ENCODE results near the gene LRRK1.

The LRRK1 gene

DNA sequence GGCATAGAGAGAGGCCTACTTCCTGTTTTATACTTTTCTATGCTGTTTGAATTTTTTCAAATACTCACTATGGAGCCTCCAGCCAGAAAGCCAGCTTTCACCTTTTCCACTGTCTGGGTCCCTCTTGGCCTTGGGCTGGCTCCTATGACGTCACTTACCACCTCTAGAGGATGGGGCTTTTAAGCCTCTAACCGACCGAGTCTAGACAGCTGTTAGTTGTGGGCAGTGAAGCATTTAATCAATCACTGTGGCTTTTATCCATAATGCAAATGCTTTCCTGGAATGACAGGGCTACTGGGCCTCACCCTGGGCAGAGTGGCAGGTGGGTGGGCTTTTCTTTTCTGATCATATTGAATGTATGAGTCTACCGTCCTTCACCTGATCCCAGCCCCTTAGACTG, 61.9 kb downstream of the LRRK1 start:
- no peak overlapping the region for H3K4me3 ChIP-seq (ENCODE audit: low read depth, low read length)
- TF ChIP-seq, protein P1, sequence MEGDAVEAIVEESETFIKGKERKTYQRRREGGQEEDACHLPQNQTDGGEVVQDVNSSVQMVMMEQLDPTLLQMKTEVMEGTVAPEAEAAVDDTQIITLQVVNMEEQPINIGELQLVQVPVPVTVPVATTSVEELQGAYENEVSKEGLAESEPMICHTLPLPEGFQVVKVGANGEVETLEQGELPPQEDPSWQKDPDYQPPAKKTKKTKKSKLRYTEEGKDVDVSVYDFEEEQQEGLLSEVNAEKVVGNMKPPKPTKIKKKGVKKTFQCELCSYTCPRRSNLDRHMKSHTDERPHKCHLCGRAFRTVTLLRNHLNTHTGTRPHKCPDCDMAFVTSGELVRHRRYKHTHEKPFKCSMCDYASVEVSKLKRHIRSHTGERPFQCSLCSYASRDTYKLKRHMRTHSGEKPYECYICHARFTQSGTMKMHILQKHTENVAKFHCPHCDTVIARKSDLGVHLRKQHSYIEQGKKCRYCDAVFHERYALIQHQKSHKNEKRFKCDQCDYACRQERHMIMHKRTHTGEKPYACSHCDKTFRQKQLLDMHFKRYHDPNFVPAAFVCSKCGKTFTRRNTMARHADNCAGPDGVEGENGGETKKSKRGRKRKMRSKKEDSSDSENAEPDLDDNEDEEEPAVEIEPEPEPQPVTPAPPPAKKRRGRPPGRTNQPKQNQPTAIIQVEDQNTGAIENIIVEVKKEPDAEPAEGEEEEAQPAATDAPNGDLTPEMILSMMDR (IDR thresholded peaks at IDR 0.05; ENCODE audit: low read depth, low read length, missing control alignments): no peak
- DNase-seq (ENCODE audit: low read depth): no peak

DNA sequence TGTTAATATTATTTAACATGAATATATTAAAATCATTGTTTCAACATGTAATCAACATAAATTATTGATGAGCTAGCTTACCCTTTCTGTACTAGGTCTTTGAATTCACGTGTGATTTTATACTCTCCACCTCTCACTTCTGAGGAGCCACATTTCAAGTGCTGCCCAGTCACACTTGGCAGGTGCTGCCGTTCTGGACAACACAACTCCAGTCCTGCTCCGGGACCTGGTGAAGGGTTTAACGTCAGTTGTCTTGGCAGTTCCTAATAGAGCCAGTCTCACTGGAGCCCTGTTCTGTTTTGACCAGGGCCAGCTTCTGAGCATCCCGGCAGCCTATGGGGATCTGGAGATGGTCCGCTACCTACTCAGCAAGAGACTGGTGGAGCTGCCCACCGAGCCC, 64.1 kb downstream of the LRRK1 start:
- DNase-seq (ENCODE audit: low read depth): no peak
- TF ChIP-seq, protein P1 (IDR thresholded peaks at IDR 0.05; ENCODE audit: low read depth, low read length, missing control alignments): no peak
- H3K4me3 ChIP-seq (ENCODE audit: low read depth, low read length): no peak overlapping the region

DNA sequence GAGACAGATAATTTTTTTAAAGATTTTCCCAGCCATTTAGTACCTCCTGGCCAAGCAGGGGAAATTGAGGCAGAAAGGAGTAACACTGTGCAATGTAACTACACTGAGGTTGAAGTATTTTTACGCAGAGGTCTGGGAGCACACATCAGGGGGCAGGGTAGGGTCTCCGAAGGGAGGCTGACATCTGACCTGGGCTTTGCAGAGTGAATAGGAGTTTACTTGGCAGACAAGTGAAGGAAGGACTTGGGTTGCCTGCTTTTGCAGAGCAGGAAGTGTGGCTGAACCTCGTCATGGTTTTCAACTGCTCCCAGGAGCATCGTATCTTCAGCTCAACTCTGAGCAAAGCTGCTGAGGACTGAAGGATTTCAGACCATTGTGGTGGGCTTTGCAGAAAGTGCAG, 66.2 kb downstream of the LRRK1 start:
- no peak overlapping the region for H3K4me3 ChIP-seq (ENCODE audit: low read depth, low read length)
- TF ChIP-seq, protein P1 (IDR thresholded peaks at IDR 0.05; ENCODE audit: low read depth, low read length, missing control alignments): no peak
- no peak for DNase-seq (ENCODE audit: low read depth)

DNA sequence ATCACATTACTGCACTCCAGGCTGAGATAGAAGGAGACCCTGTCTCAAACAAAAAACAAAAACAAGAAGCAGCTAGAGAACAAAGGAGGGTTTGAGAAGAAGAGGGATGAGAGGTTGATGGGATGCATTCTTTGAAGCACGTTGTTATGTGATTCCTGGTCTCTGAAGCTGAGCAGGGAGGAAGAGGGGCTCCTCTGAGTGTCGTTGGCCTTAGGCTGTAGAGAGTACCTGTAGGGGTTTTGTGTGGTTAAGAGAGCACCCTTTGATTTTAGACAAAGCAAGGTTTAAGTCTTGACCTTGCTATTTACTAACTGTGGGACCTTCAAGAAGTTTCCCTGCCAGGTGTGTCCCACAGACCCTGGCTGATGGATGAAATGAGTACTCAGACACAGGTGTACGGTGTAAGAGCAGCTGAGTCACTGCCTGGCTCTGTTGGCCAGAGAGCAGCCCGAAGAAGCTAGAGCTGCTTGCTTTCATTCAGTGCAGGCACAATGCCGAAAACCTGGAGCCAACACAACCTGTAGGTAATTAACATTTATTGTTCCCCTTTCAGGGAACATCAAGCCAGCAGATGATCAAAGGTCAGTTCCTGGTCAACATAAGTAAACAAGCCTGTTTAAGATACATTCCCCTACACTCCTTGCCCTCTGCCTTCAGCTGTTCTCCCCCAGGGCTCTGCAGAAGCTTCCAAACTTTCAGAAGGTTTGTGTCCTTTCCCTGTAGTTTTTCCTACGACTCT, 67.2 kb downstream of the LRRK1 start:
- no peak for DNase-seq (ENCODE audit: low read depth)
- no peak overlapping the region for H3K4me3 ChIP-seq (ENCODE audit: low read depth, low read length)
- TF ChIP-seq, protein P1 (IDR thresholded peaks at IDR 0.05; ENCODE audit: low read depth, low read length, missing control alignments): no peak

DNA sequence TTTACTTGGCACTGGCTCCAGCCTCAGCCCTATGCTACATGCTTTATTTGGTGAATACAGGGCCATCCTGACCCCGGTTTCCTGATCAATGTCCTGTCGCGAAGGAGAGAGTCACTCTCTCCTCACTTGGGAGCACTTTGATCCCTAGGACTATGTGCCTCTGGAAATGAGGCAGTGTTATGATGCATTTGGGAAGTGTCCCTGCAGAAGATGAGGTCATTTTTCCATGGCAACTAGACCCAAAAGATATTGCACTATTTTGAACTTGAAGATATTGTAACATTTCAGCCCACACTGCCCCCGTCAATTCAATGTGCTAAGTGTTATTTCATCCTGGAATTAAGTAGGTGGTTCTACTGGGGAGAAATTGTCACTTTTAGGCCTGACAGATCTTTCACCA, 68.0 kb downstream of the LRRK1 start:
- DNase-seq (ENCODE audit: low read depth): no peak
- no peak overlapping the region for H3K4me3 ChIP-seq (ENCODE audit: low read depth, low read length)
- TF ChIP-seq, protein P1 (IDR thresholded peaks at IDR 0.05; ENCODE audit: low read depth, low read length, missing control alignments): no peak

DNA sequence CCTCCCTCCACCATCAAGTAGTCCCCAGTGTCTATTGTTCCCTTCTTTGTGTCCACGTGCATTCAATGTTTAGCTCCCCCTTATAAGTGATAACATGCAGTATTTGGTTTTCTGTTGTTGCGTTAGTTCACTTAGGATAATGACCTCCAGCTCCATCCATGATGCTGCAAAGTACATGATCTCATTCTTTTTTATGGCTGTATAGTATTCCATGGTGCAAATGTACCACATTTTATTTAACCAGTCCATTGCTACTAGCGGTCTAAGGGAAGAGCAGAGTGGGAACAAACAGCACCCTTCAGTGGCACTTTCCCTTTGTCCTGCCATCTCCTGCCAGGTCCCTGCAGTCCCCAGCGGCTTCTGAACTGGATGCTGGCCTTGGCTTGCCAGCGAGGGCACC, 69.1 kb downstream of the LRRK1 start:
- TF ChIP-seq, protein P1 (IDR thresholded peaks at IDR 0.05; ENCODE audit: low read depth, low read length, missing control alignments): no peak
- no peak for DNase-seq (ENCODE audit: low read depth)

DNA sequence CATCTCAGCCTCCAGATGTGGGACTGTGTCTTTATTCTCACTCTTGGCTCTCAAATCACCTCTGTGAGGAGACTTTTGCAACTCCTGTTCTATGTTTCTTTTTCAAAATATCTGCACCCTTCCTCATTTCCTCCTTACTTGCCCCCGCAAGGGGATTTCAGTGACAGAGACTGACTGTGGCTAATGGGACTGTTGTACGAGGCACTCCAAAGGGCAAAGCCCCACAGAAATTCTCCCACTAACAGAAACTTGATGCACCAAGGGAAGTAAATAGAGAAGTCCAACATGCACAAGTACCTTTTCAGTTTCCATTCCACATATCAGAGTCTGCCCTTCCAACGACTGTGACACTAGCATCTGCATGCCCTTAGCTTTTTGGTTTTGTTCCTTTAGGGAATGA, 69.7 kb downstream of the LRRK1 start:
- no peak overlapping the region for H3K4me3 ChIP-seq (ENCODE audit: low read depth, low read length)
- TF ChIP-seq, protein P1 (IDR thresholded peaks at IDR 0.05; ENCODE audit: low read depth, low read length, missing control alignments): no peak
- DNase-seq (ENCODE audit: low read depth): no peak

More for the DNA sequence above, 69.1 kb downstream of the LRRK1 start:
- H3K4me3 ChIP-seq (ENCODE audit: low read depth, low read length): no peak overlapping the region

All from GM12864 (cell line).